ENCODE results near the gene MGP.

The MGP gene

GRCh38 chr12:14833336-14833735 lies 52.3 kb downstream of the MGP start:
- DNase-seq (ENCODE audit: extremely low read depth in 1 of 2, low read depth in 1 of 2): no peak
